IMR-90 (cell line): Measurements from ENCODE around the gene LRRC26.

ENCODE experiments used
- CTCF ChIP-seq: conservative IDR thresholded peaks from 2 replicates; pipeline ENCODE4 v1.5.1; 2012; ENCODE audit warnings: mild to moderate bottlenecking, low read depth, low read length, improper control_type of control experiment
- MAFK ChIP-seq: IDR thresholded peaks from 2 replicates; pipeline ENCODE4 v1.6.1; 2012; ENCODE audit warnings: low read depth, low read length, improper control_type of control experiment
- NFE2L2 ChIP-seq: fragments of 150-350 bp; IDR thresholded peaks from 2 replicates; pipeline ENCODE4 v1.6.1; 2016; ENCODE audit warnings: low read depth, mild to moderate bottlenecking, low read length
- POLR2A ChIP-seq: IDR thresholded peaks from 2 replicates; pipeline ENCODE4 v1.6.1; 2012; ENCODE audit warnings: mild to moderate bottlenecking, low read depth, low read length
- RAD21 ChIP-seq: IDR thresholded peaks from 2 replicates; pipeline ENCODE4 v1.6.1; 2012; ENCODE audit warnings: low read length, improper control_type of control experiment
- RCOR1 ChIP-seq: IDR thresholded peaks from 2 replicates; pipeline ENCODE4 v1.6.1; 2012; ENCODE audit warnings: mild to moderate bottlenecking, low read length, improper control_type of control experiment; ENCODE audit not compliant: insufficient replicate concordance
- SMC3 ChIP-seq: fragments of 150-350 bp; IDR thresholded peaks from 2 replicates; pipeline ENCODE4 v1.6.1; 2016; ENCODE audit warnings: low read depth, mild to moderate bottlenecking, antibody characterized with exemption, low read length, moderate library complexity
- TF ChIP-seq, protein P1 (sequence below): fragments of 150-350 bp; IDR thresholded peaks from 2 replicates; pipeline ENCODE4 v1.6.1; 2017; ENCODE audit warnings: mild to moderate bottlenecking, antibody characterized with exemption, low read length, low read depth

- TF ChIP-seq POLR2A (no peak), CTCF (no peak), SMC3 (no peak), MAFK (no peak), RCOR1 (no peak), NFE2L2 (no peak), RAD21 (no peak)
- TF ChIP-seq, protein P1, sequence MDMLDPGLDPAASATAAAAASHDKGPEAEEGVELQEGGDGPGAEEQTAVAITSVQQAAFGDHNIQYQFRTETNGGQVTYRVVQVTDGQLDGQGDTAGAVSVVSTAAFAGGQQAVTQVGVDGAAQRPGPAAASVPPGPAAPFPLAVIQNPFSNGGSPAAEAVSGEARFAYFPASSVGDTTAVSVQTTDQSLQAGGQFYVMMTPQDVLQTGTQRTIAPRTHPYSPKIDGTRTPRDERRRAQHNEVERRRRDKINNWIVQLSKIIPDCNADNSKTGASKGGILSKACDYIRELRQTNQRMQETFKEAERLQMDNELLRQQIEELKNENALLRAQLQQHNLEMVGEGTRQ = no peak
Observed at GRCh38 chr9:137192448-137192780, 22.6 kb upstream of the LRRC26 start.
